Measurements from ENCODE around the gene TERT.
"Not testable (repeated sequence)": the region's sequence is repeated elsewhere in the genome, so short reads cannot be mapped to it uniquely, and the experiment has no call there.

Gene TERT

DNA sequence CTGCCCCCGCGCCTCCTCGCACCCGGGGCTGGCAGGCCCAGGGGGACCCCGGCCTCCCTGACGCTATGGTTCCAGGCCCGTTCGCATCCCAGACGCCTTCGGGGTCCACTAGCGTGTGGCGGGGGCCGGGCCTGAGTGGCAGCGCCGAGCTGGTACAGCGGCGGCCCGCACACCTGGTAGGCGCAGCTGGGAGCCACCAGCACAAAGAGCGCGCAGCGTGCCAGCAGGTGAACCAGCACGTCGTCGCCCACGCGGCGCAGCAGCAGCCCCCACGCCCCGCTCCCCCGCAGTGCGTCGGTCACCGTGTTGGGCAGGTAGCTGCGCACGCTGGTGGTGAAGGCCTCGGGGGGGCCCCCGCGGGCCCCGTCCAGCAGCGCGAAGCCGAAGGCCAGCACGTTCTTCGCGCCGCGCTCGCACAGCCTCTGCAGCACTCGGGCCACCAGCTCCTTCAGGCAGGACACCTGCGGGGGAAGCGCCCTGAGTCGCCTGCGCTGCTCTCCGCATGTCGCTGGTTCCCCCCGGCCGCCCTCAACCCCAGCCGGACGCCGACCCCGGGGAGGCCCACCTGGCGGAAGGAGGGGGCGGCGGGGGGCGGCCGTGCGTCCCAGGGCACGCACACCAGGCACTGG is 548 bp downstream of the TERT start:
- no peak for DNase-seq (ENCODE audit: low read depth in 2 of 2)

DNA sequence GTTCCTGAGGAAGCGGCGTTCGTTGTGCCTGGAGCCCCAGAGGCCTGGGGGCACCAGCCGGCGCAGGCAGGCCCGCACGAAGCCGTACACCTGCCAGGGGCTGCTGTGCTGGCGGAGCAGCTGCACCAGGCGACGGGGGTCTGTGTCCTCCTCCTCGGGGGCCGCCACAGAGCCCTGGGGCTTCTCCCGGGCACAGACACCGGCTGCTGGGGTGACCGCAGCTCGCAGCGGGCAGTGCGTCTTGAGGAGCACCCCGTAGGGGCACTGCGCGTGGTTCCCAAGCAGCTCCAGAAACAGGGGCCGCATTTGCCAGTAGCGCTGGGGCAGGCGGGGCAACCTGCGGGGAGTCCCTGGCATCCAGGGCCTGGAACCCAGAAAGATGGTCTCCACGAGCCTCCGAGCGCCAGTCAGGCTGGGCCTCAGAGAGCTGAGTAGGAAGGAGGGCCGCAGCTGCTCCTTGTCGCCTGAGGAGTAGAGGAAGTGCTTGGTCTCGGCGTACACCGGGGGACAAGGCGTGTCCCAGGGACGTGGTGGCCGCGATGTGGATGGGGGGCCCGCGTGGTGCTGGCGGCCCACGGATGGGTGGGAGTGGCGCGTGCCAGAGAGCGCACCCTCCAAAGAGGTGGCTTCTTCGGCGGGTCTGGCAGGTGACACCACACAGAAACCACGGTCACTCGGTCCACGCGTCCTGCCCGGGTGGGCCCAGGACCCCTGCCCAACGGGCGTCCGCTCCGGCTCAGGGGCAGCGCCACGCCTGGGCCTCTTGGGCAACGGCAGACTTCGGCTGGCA is 1.3 kb downstream of the TERT start:
- DNase-seq (ENCODE audit: low read depth in 2 of 2): no peak

DNA sequence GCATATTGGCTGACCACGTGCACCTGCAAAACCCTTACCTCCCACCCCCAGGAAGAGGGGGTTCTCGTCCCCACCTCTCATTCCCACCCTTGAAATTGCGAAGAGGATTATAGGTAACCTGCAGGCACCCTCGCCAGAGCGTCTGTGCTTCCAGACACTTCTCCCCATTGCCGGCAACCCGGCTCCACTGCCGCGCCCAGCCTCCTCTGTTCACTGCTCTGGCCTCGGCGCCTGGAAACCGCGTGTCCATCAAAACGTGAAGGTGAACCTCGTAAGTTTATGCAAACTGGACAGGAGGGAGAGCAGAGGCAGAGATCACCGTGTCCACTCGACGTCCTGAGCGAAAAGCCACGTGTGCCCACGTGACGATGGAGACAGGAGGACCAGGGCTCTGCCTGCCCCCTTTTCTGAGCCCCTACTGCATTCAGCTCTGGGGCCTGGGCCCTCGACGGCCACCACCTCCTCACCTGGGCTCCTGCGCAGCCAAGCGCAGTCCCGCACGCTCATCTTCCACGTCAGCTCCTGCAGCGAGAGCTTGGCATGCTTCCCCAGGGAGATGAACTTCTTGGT is 1.9 kb downstream of the TERT start:
- no peak for DNase-seq (ENCODE audit: low read depth in 2 of 2)

DNA sequence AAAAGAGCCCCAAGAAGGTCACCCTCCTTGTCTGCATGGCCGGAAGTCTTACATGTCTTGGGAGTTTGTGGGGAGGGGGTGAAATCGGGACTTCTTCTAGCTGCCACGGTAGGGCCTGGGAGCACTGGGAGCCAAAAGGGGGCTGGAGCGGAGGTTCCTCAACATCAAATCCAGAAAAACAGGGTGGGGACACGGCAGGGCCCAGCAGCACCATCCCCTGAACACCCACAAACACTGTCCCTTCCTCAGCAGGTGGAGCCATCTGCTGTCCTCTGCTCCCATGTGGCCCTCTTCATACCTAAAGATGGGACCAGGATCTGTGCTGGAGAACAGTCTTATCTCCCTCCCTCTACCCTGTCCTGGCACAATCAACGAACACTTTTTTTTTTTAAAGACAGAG is 2.7 kb downstream of the TERT start:
- no peak for DNase-seq (ENCODE audit: low read depth in 2 of 2)

DNA sequence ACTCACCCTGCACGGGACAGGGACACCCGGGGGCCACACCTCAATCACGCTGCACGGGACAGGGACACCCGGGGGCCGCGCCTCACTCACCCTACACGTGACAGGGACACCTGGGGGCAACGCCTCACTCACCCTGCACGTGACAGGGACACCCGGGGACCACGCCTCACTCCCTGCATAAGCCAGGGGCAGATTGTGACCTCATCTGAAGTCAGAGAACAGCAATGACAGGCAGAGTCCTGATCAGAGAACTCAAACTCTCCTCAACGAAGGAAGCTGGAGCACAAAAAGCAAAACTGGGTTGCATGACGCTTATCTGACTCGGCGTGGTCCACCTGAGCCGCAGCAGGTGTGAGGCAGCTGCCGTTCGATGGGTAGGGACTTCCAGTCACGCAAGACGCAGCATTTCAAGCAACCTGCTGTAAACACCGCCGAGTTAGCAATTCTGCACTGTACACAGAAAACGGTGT is 3.2 kb downstream of the TERT start:
- no peak for DNase-seq (ENCODE audit: low read depth in 2 of 2)

DNA sequence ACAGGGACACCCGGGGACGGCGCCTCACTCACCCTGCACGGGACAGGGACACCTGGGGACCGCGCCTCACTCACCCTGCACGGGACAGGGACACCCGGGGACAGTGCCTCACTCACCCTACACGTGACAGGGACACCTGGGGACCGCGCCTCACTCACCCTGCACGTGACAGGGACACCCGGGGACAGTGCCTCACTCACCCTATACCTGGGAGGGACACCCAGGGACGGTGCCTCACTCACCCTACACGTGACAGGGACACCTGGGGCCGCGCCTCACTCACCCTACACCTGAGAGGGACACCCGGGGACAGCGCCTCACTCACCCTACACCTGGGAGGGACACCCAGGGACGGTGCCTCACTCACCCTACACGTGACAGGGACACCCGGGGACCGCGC is 3.9 kb downstream of the TERT start:
- not testable (repeated sequence) for DNase-seq (ENCODE audit: low read depth in 2 of 2)

DNA sequence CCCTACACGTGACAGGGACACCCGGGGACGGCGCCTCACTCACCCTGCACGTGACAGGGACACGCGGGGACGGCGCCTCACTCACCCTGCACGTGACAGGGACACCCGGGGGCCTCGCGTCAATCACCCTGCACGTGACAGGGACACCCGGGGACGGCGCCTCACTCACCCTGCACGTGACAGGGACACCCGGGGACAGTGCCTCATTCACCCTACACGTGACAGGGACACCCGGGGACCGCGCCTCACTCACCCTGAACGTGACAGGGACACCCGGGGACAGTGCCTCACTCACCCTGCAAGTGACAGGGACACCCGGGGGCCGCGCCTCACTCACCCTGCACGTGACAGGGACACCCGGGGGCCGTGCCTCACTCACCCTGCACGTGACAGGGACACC is 5.3 kb downstream of the TERT start:
- not testable (repeated sequence) for DNase-seq (ENCODE audit: low read depth in 2 of 2)

DNA sequence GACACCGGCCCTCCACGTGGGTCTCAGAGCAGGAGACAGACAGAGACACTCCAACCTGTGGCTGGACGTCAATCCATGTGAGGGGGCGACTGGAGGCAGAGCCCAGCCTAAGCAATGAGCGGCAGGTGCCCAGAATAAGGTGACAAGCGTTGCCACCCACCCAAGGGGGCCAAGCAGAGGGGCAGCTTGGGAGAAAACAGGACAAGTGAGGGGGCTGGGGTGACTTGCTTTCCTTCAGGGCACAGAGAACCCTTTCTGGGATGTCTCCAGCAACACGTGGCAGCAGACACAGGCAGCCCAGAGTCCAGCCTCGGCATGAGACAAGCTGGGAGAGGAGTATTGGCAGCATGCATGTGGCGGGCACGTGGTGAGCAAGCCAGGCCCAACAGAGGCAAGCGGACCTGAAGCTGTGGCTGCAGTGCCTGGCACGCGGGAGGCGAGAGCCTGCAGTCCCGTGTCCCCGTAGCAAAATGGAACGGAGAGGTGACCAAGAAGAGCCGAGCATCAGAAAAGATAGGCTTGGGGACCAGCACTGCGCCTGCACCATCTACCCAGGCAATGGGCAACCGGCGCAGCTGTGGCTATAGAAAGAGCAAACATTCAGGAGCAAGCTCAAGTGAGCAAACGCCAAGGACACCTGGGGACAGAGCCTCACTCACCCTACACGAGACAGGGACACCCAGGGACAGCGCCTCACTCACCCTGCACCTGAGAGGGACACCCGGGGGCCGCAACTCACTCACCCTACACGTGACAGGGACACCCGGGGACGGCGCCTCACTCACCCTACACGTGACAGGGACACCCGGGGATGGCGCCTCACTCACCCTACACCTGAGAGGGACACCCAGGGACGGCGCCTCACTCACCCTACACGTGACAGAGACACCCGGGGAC is 6.2 kb downstream of the TERT start:
- DNase-seq (ENCODE audit: low read depth in 2 of 2): no peak

DNA sequence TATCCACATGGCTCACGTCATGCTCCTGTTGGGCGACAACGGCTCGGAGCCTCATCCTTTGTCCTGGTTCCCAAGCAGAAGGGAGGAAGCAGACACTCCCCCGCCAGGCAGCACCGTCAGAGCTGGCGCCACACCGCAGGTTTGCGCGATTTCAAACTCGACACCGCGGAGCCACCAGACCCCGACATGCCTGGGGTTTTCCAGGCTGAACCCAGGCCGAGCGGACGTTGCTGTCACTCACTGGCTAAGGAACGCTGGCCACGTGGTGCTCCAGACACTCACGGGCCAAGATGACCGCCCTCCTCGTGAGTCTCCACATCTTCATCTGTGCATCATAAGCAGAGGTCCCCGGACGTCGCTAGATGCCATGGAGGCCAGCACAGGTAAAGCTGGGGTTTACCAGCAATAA is 9.0 kb downstream of the TERT start:
- no peak for DNase-seq (ENCODE audit: low read depth in 2 of 2)

DNA sequence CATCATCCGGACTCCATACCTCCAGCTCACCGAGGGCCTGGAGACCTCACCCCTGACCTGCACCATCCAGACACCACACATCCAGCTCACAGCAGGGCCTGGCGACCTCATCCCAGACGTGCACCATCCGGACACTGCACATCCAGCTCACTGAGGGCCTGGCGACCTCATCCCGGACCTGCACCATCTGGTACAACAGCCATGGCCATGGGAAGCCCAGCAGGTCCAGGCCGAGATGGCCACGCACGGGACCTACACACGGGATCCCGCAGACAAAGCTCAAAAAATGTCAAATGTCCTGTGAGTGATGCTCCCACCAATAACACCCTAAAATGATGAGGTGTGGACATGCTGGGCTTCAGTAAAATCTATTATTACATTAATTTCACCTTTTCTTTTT is 9.7 kb downstream of the TERT start:
- no peak for DNase-seq (ENCODE audit: low read depth in 2 of 2)

DNA sequence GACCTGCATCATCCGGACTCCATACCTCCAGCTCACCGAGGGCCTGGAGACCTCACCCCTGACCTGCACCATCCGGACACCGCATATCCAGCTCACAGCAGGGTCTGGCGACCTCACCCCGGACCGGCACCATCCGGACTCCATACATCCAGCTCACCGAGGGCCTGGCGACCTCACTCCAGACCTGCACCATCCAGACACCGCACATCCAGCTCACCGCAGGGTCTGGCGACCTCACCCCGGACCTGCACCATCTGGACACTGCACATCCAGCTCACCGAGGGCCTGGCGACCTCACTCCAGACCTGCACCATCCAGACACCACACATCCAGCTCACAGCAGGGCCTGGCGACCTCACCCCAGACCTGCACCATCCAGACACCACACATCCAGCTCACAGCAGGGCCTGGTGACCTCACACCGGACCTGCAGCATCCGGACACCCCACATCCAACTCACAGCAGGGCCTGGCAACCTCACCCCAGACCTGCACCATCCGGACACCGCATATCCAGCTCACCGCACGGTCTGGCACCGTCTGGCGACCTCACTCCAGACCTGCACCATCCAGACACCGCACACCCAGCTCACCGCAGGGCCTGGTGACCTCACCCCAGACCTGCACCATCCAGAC is 10.4 kb downstream of the TERT start:
- not testable (repeated sequence) for DNase-seq (ENCODE audit: low read depth in 2 of 2)

DNA sequence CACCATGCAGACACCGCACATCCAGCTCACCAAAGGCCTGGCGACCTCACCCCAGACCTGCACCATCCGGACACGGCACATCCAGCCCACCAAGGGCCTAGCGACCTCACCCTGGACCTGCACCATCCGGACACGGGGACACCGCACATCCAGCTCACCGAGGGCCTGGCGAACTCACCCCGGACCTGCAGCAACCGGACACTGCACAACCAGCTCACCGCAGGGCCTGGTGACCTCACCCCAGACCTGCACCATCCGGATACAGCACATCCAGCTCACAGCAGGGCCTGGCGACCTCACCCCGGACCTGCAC is 11.2 kb downstream of the TERT start:
- not testable (repeated sequence) for DNase-seq (ENCODE audit: low read depth in 2 of 2)

DNA sequence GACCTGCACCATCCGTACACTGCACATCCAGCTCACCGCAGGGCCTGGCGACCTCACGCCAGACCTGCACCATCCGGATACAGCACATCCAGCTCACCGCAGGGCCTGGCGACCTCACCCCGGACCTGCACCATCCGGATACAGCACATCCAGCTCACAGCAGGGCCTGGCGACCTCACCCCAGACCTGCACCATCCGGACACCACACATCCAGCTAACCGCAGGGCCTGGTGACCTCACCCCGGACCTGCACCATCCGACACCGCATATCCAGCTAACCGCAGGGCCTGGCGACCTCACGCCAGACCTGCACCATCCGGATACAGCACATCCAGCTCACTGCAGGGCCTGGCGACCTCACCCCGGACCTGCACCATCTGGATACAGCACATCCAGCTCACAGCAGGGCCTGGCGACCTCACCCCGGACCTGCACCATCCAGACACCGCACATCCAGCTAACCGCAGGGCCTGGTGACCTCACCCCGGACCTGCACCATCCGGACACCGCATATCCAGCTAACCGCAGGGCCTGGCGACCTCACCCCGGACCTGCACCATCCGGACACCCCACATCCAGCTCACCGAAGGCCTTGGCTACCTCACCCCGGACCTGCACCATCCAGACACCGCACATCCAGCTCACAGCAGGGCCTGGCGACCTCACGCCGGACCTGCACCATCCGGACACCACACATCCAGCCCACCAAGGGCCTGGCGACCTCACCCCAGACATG is 11.7 kb downstream of the TERT start:
- DNase-seq (ENCODE audit: low read depth in 2 of 2): not testable (repeated sequence)

DNA sequence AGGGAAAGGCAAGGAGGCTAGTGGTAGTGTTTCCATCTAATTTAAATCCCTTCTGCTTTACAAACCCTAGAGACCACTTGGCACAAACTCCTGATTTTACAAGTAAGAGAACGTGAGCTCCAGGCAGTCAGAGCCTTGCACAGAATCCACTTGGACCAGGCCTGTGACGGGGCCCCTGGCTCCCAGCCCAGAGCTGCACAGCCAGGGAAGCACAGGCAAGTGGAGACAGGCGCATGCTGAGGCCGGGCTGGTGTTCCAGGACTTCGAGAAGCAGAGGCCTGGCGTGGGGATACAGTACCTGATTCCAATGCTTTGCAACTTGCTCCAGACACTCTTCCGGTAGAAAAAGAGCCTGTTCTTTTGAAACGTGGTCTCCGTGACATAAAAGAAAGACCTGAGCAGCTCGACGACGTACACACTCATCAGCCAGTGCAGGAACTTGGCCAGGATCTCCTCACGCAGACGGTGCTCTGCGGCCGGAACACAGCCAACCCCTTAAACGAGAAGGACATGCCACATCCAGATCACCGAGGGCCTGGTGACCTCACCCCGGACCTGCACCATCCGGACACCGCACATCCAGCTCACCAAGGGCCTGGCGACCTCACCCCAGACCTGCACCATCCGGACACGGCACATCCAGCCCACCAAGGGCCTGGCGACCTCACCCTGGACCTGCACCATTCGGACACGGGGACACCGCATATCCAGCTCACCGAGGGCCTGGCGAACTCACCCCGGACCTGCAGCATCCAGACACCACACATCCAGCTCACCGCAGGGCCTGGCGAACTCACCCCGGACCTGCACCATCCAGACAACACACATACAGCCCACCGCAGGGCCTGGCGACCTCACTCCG is 12.5 kb downstream of the TERT start:
- DNase-seq (ENCODE audit: low read depth in 2 of 2): no peak

DNA sequence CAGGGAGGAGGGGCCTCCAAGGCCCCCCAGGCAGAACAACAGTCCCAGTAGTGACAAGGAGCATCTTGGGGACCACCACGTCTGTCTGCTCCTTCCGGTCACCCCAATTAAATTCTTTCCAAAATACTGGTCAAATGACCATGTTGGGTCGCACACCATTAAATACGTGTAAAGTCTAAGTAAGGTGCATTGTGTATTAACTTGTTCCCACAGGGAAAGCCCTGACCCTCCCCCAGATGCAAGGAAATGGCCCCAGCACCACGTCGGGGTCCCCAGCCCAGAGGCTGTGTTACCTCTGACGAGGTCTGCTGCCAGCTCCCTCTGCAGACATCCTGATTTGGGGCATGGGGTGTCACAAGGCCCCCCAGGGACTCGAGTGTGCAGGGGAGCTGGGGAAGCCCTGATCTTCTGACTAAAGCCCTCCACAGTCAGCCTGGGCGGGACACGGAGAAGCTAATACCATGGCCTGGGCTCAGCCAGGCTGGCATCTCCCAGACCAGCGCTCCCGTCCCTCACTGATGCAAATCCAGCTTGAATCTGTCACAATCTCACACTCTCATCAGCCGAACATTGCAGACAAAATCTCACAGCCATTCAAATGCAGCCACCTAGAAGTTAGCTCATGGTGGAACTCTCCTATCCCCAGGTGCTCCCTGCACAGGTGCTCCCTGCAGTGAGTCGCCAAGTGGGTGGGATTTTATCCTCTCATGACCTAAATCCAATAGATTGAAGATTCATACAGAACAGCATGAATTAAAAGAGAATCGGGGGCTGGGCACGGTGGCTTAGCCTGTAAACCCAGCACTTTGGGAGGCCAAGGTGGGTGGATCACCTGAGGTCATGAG is 13.6 kb downstream of the TERT start:
- no peak for DNase-seq (ENCODE audit: low read depth in 2 of 2)

DNA sequence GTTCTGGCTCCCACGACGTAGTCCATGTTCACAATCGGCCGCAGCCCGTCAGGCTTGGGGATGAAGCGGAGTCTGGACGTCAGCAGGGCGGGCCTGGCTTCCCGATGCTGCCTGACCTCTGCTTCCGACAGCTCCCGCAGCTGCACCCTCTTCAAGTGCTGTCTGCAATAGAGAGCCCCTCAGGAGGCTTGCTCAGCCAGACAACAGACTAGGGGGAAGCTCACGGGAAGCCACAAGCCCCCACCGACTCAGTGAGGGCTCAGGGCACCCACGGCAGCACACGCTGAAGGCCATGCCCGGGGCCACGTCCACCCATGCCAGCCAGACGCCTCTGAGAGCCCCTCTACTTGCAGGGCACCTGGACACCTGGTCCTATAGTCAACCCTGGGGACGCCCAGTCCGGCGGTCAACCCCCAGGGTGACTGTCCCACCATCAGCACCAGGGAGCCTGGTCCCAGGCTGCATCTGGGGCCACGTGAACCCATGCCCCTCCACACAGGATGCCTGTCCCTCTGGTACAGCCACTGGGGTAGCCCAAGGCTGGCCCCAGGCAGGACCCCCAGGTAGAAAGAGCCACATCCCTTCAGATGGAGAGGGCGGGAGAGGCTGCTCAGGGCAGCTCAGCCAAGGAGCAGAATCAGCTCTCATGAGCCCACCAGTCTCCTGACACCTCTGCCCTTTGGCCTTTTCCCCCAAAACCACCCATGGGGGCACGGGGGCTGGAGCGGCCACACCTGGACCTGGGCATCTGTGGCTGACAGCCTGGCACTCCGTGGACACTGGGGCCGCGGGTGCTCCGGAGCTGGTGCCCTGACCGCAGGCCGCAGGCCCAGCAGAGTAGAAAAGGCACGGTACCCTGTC is 14.5 kb downstream of the TERT start:
- DNase-seq (ENCODE audit: low read depth in 2 of 2): no peak

DNA sequence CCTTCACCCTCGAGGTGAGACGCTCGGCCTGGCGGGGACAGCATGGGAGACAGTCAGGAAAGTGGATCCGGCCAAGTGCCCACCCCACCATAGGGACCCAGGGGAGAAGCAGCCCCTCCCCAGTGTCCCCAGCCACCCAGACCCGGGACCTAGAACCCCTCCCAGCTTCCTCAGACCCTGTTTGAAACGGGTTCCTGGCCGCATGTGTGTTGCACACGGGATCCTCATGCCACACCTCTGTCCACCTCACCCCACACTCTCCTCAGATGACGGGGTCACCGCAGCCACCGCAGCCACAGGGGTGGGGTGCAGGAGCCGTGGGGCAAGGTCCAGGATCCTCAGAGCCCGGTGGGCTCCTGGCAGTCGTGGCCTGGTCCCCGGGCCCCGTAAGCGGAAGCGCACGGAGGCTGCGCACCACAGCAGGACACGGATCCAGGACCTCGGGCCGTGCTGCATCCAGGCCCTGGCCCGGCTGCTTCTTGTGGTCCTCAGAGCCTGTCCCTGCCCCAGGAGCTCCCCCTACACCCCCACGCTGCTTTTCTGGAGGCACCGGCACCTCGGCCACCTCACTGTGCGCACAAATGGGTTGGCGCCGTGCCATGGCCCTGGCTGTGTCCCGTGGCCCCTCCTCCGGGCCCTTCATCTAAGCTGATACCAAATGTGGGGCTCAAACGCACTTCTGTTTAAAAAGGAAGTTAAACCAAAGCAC is 15.3 kb downstream of the TERT start:
- DNase-seq (ENCODE audit: low read depth in 2 of 2): no peak
